ENCODE data around the gene LMAN2. TPM values are rescaled to one million over a fixed set of nuclear protein-coding genes. Genes with fewer than 3 reads are reported as not detected.

The LMAN2 gene
- total RNA-seq, 4 donors from 2014 or later = 144 to 179 (median 154) TPM

GRCh38 chr5:177302354-177303110, 48.9 kb downstream of the LMAN2 start:
- H3K27me3 ChIP-seq = no peaks in the 10 kb centered on the region
- no peaks in the 10 kb centered on the region for H3K9me3 ChIP-seq
- peaks cover 0 to 32% (median 0%) of the 10 kb centered on the region in 3 donors for H3K36me3 ChIP-seq
- 21 to 22% methylated on average over 22 to 23 of the region's 24 CpGs for WGBS, 2 donors
- DNase-seq (ENCODE audit: low spot score in 2 of 2) = no peak
- peaks cover 0 to 64% (median 42%) of the 10 kb centered on the region in 4 donors for H3K4me1 ChIP-seq
- H3K27ac ChIP-seq = peak overlapping the region; percentile 18 to 89 (median 76)
- TF ChIP-seq CTCF (IDR thresholded peaks at IDR 0.05) = no peak
- no peak for TF ChIP-seq EP300 (IDR thresholded peaks at IDR 0.05)
- no peak for TF ChIP-seq POLR2A (IDR thresholded peaks at IDR 0.05)
- peak overlapping the region; percentile 56 to 94 (median 74) for H3K4me3 ChIP-seq

GRCh38 chr5:177301503-177302165, 49.8 kb downstream of the LMAN2 start:
- H3K4me1 ChIP-seq = peaks cover 0 to 63% (median 42%) of the 10 kb centered on the region in 4 donors
- no peaks in the 10 kb centered on the region for H3K27me3 ChIP-seq
- peak overlapping the region in 3 of 4 donors; percentile 12 to 38 (median 38) for H3K27ac ChIP-seq
- no peaks in the 10 kb centered on the region for H3K9me3 ChIP-seq
- peaks cover 0 to 27% (median 0%) of the 10 kb centered on the region in 3 donors for H3K36me3 ChIP-seq
- 77 to 82% methylated on average over 7 of the region's 7 CpGs for WGBS, 2 donors
- H3K4me3 ChIP-seq = no peak overlapping the region
- TF ChIP-seq CTCF (IDR thresholded peaks at IDR 0.05) = no peak
- TF ChIP-seq POLR2A (IDR thresholded peaks at IDR 0.05) = no peak
- no peak for TF ChIP-seq EP300 (IDR thresholded peaks at IDR 0.05)
- no peak for DNase-seq (ENCODE audit: low spot score in 2 of 2)

GRCh38 chr5:177300951-177301350, 50.5 kb downstream of the LMAN2 start:
- Histone ChIP-seq H3K36me3 (peaks cover 0 to 27% (median 0%) of the 10 kb centered on the region in 3 donors), H3K27me3 (no peaks in the 10 kb centered on the region), H3K4me1 (peaks cover 0 to 66% (median 45%) of the 10 kb centered on the region in 4 donors), H3K9me3 (no peaks in the 10 kb centered on the region), H3K4me3 (no peak overlapping the region), H3K27ac (peak overlapping the region in 3 of 4 donors; percentile 32 to 64 (median 38))
- WGBS, 2 donors = 80 to 84% methylated on average over 2 of the region's 2 CpGs
- DNase-seq (ENCODE audit: low spot score in 2 of 2) = no peak
- TF ChIP-seq EP300 (IDR thresholded peaks at IDR 0.05) (no peak), POLR2A (IDR thresholded peaks at IDR 0.05) (no peak), CTCF (IDR thresholded peaks at IDR 0.05) (no peak)

- 4 to 13% methylated on average over 4 of the region's 4 CpGs for WGBS, 2 donors
- H3K4me3 ChIP-seq = no peak overlapping the region
- H3K4me1 ChIP-seq = peaks cover 0 to 65% (median 46%) of the 10 kb centered on the region in 4 donors
- no peak for TF ChIP-seq POLR2A (IDR thresholded peaks at IDR 0.05)
- TF ChIP-seq EP300 (IDR thresholded peaks at IDR 0.05) = peak in 1 of 2 donors; percentile 74
- TF ChIP-seq CTCF (IDR thresholded peaks at IDR 0.05) = peak in 2 of 5 experiments; percentile 10 to 20
- H3K27ac ChIP-seq = peak overlapping the region in 3 of 4 donors; percentile 32 to 64 (median 57)
- no peaks in the 10 kb centered on the region for H3K27me3 ChIP-seq
- no peaks in the 10 kb centered on the region for H3K9me3 ChIP-seq
- H3K36me3 ChIP-seq = peaks cover 0 to 27% (median 0%) of the 10 kb centered on the region in 3 donors
- peak in 1 of 2 donors; percentile 50 for DNase-seq (ENCODE audit: low spot score in 2 of 2)
Observed at GRCh38 chr5:177300236-177300880, 51.1 kb downstream of the LMAN2 start.

All from tibial nerve (tissue), 4 donors.